Measurements from ENCODE around the gene CLCN7. TPM values are rescaled to one million over a fixed set of nuclear protein-coding genes. Genes with fewer than 3 reads are reported as not detected.

Gene CLCN7
- total and polyA plus RNA-seq, 9 of the 15 experiments (the other 6 are each of a cell fraction or from before 2014, with no cell fraction given) = 0.06 to 126 (median 18.7) TPM

DNA sequence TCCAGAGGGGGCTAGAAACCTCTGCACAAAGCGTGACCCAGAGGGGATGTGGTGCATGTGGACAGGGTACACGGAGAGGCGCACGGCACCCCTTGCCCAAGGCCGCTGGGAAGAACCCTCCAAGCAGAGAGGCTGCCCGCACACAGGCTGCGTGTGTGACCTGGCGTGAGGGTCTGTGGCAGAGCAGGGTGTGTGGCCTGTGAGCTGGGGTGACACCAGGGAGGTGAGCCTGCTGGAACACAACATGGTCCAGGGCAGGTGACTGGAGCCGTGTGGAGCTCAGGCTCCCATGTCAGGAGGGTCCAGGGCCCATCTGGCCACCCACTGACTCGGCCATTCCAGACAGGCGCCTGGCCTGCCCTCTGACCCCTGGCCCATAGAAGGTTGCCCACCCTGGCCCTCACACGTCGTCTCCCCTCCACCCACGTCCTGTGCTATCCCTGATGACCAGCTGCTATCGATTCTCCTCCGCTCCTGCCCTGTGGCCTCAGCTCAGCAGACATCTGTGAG is 43.9 kb upstream of the CLCN7 start:
- in situ Hi-C loops (cut with MboI) (no loop called here), intact Hi-C loops (cut with micrococcal nuclease) (no loop called here)
- ATAC-seq (no peak; the same call in 2 of the 3 replicates), FAIRE-seq (no peak), DNase-seq (ENCODE audit: extremely low read depth in 1 of 4, low spot score in 3 of 4) (no peak)
- H3K4me2 ChIP-seq (ENCODE audit: insufficient read depth, low read length) = no peak overlapping the region
- no peak overlapping the region for H2AFZ ChIP-seq (ENCODE audit: low read depth, low read length)
- BruUV-seq (replicated peaks) = no TSS peak
- H3K4me3 ChIP-seq = no peak overlapping the region
- H4K20me1 ChIP-seq (replicated peaks; ENCODE audit: control insufficient read depth, insufficient read depth, low read length) = no peaks in the 10 kb centered on the region
- no peaks in the 10 kb centered on the region for H3K27me3 ChIP-seq (ENCODE audit: control insufficient read depth in 2 of 2, insufficient read depth in 2 of 2, low read length in 2 of 2)
- TF ChIP-seq CBFA2T3 (IDR thresholded peaks at IDR 0.05) = peak; percentile 38; the same call in 1 of the 2 replicates
- TF ChIP-seq FOS (IDR thresholded peaks at IDR 0.05; ENCODE audit: extremely low read depth, insufficient read length) = no peak
- no peak overlapping the region for H3K27ac ChIP-seq (ENCODE audit: extremely low read depth, low read depth, low read length)
- H3K36me3 ChIP-seq (ENCODE audit: control insufficient read depth, insufficient read depth, low read length) = no peaks in the 10 kb centered on the region
- 54% methylated on average over 16 of the region's 16 CpGs for WGBS (ENCODE audit: insufficient coverage, low coverage, missing lambda C conversion rate)
- H3K4me1 ChIP-seq (replicated peaks in 1 of 2; ENCODE audit: control insufficient read depth in 2 of 2, insufficient read depth in 2 of 2, low read length in 2 of 2) = peaks cover 0 to 27% of the 10 kb centered on the region in 2 experiments; a peak in 2 of 5 replicates
- no peaks in the 10 kb centered on the region; the same call in 1 of the 2 replicates for H3K9me3 ChIP-seq (replicated peaks; ENCODE audit: control insufficient read depth, insufficient read depth, low read depth, low read length)
- H3K9ac ChIP-seq (ENCODE audit: insufficient read depth in 1 of 2, low read depth in 2 of 2, low read length in 2 of 2) = peak overlapping the region in 1 of 2 experiments; percentile 74; a peak in 2 of 4 replicates
- ChIA-PET POLR2A (interaction anchor here (1.2 to 1.8 kb wide), 2 partner anchors 9 to 92 kb away, joined by 3 to 5 read pairs; no protein-coding TSS in a partner anchor), CTCF (ENCODE audit: low intra/inter-chr PET ratio) (no interaction called here)
- no peaks in the 10 kb centered on the region for H3K79me2 ChIP-seq (ENCODE audit: control insufficient read depth, insufficient read depth, low read length)
- H3K9me1 ChIP-seq (ENCODE audit: control insufficient read depth, insufficient read depth, low read length) = no peaks in the 10 kb centered on the region

- Histone ChIP-seq H3K36me3 (ENCODE audit: control insufficient read depth, insufficient read depth, low read length) (peaks cover 14% of the 10 kb centered on the region; the same call in 1 of the 3 replicates), H3K27ac (ENCODE audit: extremely low read depth, low read depth, low read length) (no peak overlapping the region), H3K9me3 (replicated peaks; ENCODE audit: control insufficient read depth, insufficient read depth, low read depth, low read length) (no peaks in the 10 kb centered on the region; the same call in 1 of the 2 replicates), H4K20me1 (replicated peaks; ENCODE audit: control insufficient read depth, insufficient read depth, low read length) (no peaks in the 10 kb centered on the region), H3K9me1 (ENCODE audit: control insufficient read depth, insufficient read depth, low read length) (no peaks in the 10 kb centered on the region), H3K4me2 (ENCODE audit: insufficient read depth, low read length) (no peak overlapping the region), H3K79me2 (ENCODE audit: control insufficient read depth, insufficient read depth, low read length) (no peaks in the 10 kb centered on the region), H3K27me3 (ENCODE audit: control insufficient read depth in 2 of 2, insufficient read depth in 2 of 2, low read length in 2 of 2) (no peaks in the 10 kb centered on the region), H3K4me3 (no peak overlapping the region), H3K9ac (ENCODE audit: insufficient read depth in 1 of 2, low read depth in 2 of 2, low read length in 2 of 2) (no peak overlapping the region), H3K4me1 (replicated peaks in 1 of 2; ENCODE audit: control insufficient read depth in 2 of 2, insufficient read depth in 2 of 2, low read length in 2 of 2) (peaks cover 0 to 28% of the 10 kb centered on the region in 2 experiments; a peak in 2 of 5 replicates), H2AFZ (ENCODE audit: low read depth, low read length) (no peak overlapping the region)
- no peak for TF ChIP-seq ADNP (tag; IDR thresholded peaks at IDR 0.05)
- no peak for TF ChIP-seq HNRNPLL (IDR thresholded peaks at IDR 0.05; ENCODE audit: low read depth, low read length, poor library complexity, severe bottlenecking)
- TF ChIP-seq HNRNPL (IDR thresholded peaks at IDR 0.05; ENCODE audit: low read depth, low read length) = no peak
- TF ChIP-seq, protein P1, sequence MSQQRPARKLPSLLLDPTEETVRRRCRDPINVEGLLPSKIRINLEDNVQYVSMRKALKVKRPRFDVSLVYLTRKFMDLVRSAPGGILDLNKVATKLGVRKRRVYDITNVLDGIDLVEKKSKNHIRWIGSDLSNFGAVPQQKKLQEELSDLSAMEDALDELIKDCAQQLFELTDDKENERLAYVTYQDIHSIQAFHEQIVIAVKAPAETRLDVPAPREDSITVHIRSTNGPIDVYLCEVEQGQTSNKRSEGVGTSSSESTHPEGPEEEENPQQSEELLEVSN (IDR thresholded peaks at IDR 0.05; ENCODE audit: borderline replicate concordance in 1 of 2, extremely low read depth in 1 of 2, insufficient read depth in 1 of 2, insufficient read length in 1 of 2, low read depth in 1 of 2, low read length in 1 of 2, poor library complexity in 1 of 2, severe bottlenecking in 1 of 2) = peak in 1 of 2 experiments; percentile 14
- TF ChIP-seq U2AF1 (optimal IDR thresholded peaks at IDR 0.05; ENCODE audit: low read depth, low read length) = no peak
- no peak for TF ChIP-seq MCM3 (IDR thresholded peaks at IDR 0.05)
- WGBS (ENCODE audit: insufficient coverage, low coverage, missing lambda C conversion rate) = 46% methylated on average over 3 of the region's 3 CpGs
- CTCF ChIA-PET (ENCODE audit: low intra/inter-chr PET ratio) = no interaction called here
- no peak for DNase-seq (ENCODE audit: extremely low read depth in 1 of 4, low spot score in 3 of 4)
- in situ Hi-C loops (cut with MboI) = no loop called here
- no peak for ATAC-seq
- no TSS peak for BruUV-seq (replicated peaks)
- POLR2A ChIA-PET = interaction anchor here (0.7 kb wide), 1 partner anchor 229 kb away, joined by 3 read pairs; no protein-coding TSS in a partner anchor
- intact Hi-C loops (cut with micrococcal nuclease) = no loop called here
- FAIRE-seq = no peak
Observed at GRCh38 chr16:1514507-1514906, 39.7 kb upstream of the CLCN7 start.

Measured in K562 (cell line).